Kidney epithelial cell (primary cell): Measurements from ENCODE around the gene SRRT. TPM values are rescaled to one million over a fixed set of nuclear protein-coding genes. Genes with fewer than 3 reads are reported as not detected.

Experiments used
- DNase-seq: peaks from one replicate; pipeline ENCODE4 v3.0.0-alpha.2; 2010; ENCODE audit warnings: low read depth
- H3K27me3 ChIP-seq: 2 replicates; pipeline ENCODE4 v1.6.0; 2011; ENCODE audit warnings: low read length; ENCODE audit not compliant: control insufficient read depth, insufficient read depth
- H3K36me3 ChIP-seq: 2 replicates; pipeline ENCODE4 v1.5.1; 2011; ENCODE audit warnings: low read length; ENCODE audit not compliant: control insufficient read depth, insufficient read depth
- H3K4me3 ChIP-seq: 2 replicates; pipeline ENCODE4 v1.5.1; 2011; ENCODE audit warnings: low read depth, mild to moderate bottlenecking, control low read depth, low read length
- CTCF ChIP-seq: IDR thresholded peaks from 2 replicates; pipeline ENCODE4 v1.5.1; 2011; ENCODE audit warnings: mild to moderate bottlenecking, moderate library complexity, low read length, control low read depth, inconsistent platforms; ENCODE audit not compliant: insufficient read depth, poor library complexity, severe bottlenecking
- total RNA-seq: library from RNA; depleted of rRNA; stranded (reverse); fragments of >200 nt; gene quantifications from 2 replicates; pipeline ENCODE4 v1.2.3, GENCODE V29; 2015

Gene SRRT
- total RNA-seq, 1 donor from 2014 or later, result 65.9 TPM

DNA sequence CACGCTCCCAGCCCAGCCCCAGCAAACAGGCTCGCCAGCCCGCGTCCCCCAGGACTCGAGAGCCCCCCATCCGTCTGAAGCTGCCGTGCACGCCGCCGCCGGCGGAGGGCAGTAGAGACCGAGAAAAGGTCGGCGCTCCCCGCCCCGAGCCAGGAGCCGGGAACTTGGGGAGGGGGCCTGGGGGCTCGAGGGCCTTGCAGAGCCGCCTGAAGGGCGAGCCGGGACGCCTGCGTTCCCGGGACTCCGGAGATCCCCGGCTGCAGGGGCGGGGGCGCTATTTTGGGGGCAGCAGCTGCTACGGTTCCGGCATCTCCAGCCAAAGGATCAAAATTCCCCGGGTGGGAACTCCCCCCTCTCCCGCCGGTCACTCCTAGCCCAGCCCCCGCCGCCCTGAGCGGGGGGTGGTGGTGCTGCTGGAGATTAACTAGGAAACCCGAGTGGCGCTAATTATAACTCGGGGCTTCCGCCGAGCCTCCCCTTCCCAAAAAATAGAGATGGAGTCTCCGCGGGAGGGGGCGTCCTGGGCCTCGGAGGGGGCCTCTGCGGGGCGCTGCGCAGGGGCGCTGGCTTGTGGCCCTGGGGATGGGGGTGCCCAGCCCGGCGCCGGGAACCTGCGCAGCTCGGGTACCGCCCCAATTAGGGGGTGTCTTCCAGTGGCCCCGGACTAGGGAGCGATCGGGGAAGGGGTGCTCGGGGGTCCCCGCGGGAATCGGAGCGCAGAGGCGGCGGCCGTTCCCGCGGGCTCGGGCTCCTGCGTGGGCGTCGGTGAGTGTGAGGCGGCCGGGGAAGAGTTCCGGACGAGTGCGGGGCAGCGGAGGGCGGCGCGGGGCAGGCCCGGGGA is 20.2 kb downstream of the SRRT start:
- H3K4me3 ChIP-seq, result peak overlapping the region; percentile 37
- H3K36me3 ChIP-seq, result no peaks in the 10 kb centered on the region
- TF ChIP-seq CTCF, result peak; percentile 83
- no peak for DNase-seq
- peaks cover 28% of the 10 kb centered on the region for H3K27me3 ChIP-seq

GRCh38 chr7:100895701-100895955 is 20.7 kb downstream of the SRRT start, which contains the start of gene ACHE:
Gene ACHE, minus strand, starts transcription at chr7:100895888. Its CDS starts 1,656 bp downstream, at chr7:100894232.
- peak within 1 kb of the TSS; percentile 37 for H3K4me3 ChIP-seq
- H3K36me3 ChIP-seq, result no peaks in the 10 kb centered on the region
- no peak for TF ChIP-seq CTCF
- DNase-seq, result no peak
- peaks cover 28% of the 10 kb centered on the region for H3K27me3 ChIP-seq

GRCh38 chr7:100895956-100896731 is 21.2 kb downstream of the SRRT start:
- DNase-seq, result no peak
- no peak for TF ChIP-seq CTCF
- H3K36me3 ChIP-seq, result no peaks in the 10 kb centered on the region
- H3K27me3 ChIP-seq, result peaks cover 28% of the 10 kb centered on the region
- H3K4me3 ChIP-seq, result no peak overlapping the region

- no peak overlapping the region for H3K4me3 ChIP-seq
- TF ChIP-seq CTCF, result peak; percentile 64
- no peaks in the 10 kb centered on the region for H3K36me3 ChIP-seq
- peaks cover 30% of the 10 kb centered on the region for H3K27me3 ChIP-seq
- no peak for DNase-seq
Observed at GRCh38 chr7:100896732-100897608, 22.1 kb downstream of the SRRT start.

GRCh38 chr7:100897772-100898454 is 23.0 kb downstream of the SRRT start:
- DNase-seq, result no peak
- TF ChIP-seq CTCF, result no peak
- Histone ChIP-seq H3K36me3 (no peaks in the 10 kb centered on the region), H3K27me3 (peaks cover 34% of the 10 kb centered on the region), H3K4me3 (no peak overlapping the region)
